HG03045 (cell line): ENCODE data around the gene PLAC8L1.

Experiments used
- ATAC-seq: cut with Tn5 transposase; IDR thresholded peaks from one replicate; pipeline ENCODE4 v1.9.1; 2021; ENCODE audit warnings: mild to moderate bottlenecking, moderate library complexity; ENCODE audit not compliant: unreplicated experiment

The PLAC8L1 gene

DNA sequence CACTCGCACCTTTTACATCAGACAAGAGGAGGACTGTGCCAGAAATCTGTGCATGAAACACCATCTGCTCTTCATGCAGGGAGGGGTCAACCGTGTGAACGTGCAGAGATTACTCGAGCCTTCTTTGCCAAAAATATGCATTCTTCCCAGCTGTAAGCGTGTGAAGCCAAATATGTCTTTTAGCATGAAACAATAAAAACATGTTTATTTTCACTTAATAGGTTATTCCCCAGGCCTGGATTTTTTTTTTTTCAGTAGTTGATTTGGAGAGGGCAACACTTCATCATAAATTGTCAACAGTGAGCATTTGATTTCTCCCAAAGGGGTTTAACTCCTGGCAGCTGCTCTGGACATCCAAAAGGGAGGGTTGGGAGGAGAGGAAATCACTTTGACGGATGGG lies 23.8 kb downstream of the PLAC8L1 start:
- ATAC-seq, result no peak

DNA sequence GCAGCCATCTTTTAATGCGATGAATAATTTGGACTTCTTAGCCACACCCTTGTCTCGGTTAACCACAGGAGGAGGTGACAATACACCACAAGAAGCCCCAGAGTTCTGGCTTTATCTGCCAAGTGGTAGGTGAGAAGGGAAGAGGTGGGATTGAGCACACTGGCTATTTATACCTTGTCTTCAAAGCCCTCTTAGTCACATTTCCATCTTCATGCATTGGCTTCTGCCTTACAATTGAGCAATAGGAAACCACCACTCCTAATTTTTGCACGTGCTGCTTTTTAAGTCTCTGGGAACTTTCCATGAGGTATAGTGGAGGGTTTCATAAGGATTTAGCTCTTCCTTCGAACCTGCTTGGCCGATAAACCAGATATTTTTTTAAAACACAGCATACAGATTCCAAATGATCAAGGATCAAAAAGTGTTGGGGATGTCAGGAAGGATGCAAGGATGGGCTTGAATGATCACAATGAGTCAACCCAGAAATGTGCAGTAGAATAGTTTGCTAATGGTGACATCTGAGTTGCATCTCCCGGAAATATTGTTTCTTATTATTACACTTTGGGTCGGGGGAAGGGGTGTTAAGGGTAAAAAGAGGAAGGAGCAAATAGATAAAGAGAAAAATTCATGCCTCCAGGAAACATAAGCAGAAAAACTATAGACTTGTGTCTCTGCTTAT lies 25.5 kb downstream of the PLAC8L1 start:
- ATAC-seq, result no peak

DNA sequence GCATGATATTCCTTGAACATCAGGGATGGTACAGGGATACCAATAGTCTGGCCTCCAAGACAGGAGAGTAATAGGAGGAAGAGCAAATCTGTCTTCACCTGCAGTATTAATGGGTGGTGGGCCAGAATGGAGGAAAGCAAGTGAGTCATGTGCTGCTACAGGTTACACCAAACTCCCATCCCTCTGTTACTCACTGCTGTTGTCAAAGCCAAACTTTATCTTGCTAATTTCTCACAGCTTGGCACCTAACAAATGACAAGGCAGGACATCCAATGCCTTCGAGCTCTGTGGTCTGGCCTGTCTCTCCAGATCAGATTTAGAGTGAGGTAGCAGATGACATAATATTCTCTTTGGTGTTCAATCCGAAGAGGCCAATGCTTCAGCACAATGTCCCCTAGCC lies 26.8 kb downstream of the PLAC8L1 start:
- no peak for ATAC-seq

DNA sequence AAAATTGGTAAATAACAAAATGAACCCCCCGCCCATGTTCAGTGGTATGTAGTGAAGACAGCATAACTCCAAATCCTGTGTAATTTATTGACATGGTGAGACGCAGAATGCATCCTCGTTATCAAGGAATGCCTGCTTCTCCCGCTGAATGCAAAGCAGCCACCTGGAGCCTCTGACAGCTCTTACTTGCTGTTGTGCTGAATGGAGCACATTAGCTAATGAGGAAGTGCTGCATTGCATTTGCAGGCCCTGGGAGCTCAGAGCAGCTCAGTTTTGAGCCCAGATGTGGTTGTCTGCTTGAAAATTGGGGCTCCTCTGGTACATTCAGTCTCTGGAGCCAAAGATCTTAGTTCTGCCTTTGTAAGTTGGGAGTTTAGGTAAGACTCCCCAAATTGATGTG lies 28.9 kb downstream of the PLAC8L1 start:
- ATAC-seq, result no peak

DNA sequence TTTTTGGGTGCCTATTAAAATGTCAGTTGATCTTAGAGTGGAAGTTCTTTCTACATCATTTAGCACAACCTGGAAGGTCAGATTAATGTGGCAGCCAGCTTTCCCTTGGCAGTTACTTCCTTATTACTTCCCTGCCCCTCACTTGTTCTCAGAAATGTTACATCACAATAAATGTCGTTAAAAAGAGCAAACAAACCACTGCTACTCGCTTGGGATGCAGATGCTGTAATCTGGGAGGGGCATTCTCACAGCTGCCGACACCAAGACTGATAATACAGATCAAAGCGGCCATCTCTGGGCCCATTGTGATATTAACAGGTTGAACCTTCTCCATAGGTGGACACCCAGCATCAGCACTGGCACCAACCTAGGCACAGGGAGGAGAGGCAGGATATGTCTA lies 29.3 kb downstream of the PLAC8L1 start:
- ATAC-seq, result no peak

DNA sequence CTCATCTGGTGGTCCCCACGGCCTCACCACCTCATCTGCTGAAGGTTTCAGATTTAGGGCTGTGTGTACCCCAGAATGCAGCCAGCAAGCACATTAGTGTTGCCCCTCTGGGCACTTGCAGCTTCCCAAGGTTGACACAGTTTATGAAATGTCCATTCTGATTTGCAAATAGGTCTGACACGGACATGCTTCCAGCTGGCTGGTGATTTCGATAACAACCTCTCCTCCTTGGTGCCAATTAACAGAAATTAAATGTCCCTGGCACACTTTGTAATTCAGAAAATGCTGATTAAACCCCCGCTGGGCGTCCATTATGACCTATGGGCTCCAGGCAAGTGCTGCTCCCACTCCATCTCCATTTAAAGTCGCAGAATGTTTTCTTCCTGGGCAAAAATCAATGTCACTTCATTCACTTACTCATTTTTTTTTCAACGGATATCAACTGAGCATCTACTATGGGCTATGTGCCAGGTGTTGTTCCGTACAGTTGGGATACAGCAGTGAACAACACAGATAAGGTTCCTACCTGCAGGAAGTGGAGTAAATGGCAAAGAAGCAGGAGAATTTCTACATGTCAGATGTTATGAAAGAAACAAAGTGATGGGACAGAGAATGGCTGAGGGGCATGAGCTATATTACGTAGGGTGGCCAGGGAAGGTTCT lies 32.0 kb downstream of the PLAC8L1 start:
- ATAC-seq, result no peak

DNA sequence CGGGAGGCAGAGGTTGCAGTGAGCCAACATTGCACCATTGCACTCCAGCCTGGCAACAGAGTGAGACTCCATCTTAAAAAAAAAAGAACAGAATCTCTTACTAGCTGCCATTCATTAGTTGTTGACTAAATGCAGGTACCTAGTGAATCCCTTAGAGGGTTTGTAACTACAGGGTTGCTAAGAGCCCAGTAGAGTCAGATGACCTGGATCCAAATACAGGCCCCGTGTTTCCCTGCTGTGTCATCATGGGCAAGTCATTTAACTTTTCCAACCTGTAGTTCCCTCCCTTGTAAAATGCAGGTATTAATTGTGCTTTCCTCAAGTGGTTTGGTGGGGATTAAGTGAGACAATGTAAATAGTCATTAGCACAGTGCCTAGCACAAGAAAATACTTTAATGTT lies 32.8 kb downstream of the PLAC8L1 start:
- ATAC-seq, result no peak

DNA sequence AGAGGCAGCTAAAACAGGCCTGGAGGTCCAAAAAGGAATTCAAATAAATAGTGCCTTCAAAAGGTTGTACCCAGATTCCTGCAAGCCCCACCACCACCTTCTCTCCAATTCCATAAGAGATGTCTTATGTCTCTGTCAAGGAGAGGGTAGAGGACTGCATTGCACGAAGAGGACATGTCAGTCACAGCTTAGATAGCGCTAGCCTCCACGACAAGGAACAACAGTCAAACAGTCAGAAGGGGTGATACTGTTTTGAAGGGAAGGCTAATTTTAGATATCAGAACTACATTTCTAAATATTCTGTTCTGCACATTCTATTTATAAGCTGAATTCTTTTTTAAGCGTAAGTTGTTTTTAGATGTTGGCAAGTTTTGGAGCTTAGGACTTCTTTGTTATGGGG lies 34.2 kb downstream of the PLAC8L1 start:
- no peak for ATAC-seq

DNA sequence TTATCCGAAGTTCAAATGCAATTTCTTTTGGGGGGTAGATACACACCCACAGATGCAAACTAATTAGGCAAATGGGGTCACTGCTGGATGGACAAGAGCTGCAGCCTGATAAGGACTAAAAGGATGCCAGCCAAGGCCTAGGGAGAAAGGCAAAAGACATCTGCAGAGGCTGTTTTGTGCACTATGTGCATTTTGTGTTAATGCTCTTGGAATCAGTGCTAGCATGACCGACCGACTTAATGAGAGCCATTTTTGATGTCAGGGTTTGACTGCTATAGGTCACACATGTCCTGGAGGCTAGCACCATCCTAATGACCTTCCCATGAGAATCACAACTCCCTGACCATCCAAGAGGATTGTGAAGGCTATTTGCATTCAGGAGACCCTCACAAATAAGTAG lies 34.6 kb downstream of the PLAC8L1 start:
- no peak for ATAC-seq

DNA sequence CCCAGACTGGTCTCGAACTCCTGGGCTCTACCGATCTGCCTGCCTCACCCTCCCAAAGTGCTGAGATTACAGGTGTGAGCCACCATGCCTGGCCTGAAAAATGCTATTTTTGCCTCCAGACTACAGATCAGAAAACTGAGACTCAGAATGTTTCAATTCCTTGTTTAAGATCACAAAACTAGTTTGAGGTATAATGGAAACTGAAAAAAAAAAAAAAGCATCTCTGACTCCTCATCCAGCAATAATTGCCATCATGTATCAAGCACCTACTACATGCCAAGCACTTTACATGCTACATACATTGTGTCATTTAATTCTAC lies 35.6 kb downstream of the PLAC8L1 start:
- peak; percentile 31 for ATAC-seq

DNA sequence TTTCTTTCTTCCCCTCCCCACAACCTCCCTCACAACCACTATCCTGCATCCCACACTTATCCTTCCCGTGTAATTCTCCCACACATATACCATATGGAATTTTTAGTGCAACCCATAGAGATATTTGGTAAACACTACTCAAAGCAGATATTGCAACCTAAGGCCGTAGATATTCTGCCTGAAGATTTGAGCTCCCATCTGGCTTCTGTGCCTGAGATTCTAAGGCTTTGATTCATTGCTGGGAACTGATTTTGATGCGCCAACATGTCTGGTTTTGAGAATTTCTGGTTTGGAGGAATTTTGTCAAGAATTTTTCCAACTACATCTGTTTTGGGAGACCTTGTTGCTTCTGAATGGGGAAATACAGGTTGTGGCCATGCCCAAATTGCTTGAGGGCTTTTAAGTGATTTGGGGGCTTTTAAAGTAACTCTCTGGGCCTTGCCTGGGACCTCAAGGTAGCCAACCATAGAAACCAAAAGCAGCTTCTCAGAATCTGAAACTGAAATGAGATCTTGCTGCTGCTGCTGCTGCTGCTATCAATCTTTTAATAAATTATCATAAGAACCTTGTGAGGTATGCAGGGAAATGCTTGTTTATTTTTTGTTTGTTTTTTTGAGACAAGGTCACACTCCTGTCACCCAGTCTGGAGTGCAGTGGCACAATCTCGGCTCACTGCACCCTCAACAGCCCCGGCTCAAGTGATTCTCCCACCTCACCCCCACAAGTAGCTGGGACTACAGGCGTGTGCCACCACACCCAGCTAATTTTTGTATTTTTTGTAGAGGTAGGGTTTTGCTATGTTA lies 36.2 kb downstream of the PLAC8L1 start:
- ATAC-seq, result peak; percentile 59

DNA sequence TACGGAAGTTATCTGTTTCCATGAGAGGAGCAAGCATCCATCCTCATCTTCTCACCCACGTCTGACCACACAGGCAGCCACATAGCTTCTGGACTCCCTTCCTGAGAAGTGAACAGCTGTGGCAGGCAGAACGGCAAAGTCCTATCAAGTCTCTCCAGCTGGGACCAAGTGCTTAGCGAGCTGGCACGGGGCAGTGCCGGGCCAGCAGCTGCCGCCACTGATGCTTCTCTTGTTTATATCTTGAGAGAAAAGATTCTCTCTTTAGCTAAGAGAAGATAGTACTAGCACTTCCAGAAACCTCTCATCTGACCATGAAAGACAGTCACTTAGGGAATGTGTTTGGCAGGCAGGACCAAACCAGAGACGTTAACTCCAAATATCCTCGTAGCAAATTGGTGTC lies 37.2 kb downstream of the PLAC8L1 start:
- ATAC-seq, result no peak

DNA sequence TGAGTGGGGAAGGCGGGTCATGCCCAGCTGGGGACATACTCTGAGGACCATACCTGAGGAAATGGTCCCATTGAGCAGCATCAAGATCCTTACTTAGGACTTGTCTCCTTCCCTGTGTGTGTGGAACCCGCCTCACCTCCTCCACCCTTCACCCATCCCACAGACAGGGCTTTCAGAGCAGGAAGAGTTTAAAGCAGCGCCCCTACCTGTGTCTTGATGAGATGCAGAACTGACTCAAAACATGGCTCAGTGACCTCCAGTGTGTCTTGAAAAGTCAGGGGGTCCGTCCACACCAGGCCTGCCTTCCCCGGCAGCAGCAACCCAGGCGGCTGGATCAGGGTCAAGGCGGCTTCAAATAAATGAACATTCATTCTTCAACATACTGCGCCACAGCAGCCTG lies 38.4 kb downstream of the PLAC8L1 start:
- ATAC-seq, result no peak

DNA sequence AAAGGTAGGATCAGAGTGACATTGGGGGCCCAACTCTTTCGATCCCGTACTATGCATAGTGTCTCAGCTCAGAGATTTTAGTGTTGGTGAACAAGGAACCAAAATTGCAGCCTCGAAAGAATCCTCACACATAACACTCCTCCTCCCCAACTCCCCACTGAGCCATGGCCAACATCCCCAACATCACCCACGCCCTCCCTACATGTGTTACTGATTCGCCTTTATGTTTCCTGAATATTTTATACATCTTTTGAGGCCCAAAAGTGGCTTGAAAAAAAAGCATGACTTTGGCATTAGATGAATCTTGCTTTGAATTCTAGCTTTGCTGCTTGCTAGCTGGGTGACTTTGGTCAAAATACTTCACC lies 45.2 kb downstream of the PLAC8L1 start:
- no peak for ATAC-seq

DNA sequence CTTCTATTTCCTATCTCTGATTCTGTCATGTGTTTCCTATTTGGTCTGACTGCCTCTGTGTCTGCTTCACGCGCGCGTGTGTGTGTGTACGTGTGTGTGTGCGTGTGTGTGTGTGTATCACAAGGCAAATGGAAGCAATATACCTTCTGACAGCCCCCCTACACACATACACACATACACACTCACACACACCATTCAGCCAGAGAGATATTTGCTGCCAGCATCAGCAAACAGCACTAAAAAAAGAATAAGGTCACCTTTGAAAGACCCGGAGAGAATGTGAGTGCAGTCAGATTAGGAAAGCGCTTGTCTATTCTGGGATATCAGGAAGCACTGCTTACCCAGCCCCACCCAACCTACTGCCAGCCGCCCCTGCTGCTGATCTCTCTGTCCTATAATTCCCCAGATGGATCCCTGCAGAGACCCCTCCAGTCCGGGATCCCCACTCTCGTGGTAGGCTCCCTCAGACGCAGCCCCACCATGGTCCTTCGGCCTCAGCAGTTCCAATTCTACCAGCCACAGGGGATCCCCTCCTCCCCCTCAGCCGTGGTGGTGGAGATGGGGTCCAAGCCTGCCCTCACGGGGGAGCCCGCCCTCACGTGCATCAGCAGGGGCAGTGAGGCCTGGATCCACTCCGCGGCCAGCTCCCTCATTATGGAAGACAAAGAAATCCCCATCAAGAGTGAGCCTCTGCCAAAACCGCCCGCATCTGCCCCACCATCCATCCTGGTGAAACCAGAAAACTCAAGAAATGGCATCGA lies 45.7 kb downstream of the PLAC8L1 start:
- ATAC-seq, result no peak

DNA sequence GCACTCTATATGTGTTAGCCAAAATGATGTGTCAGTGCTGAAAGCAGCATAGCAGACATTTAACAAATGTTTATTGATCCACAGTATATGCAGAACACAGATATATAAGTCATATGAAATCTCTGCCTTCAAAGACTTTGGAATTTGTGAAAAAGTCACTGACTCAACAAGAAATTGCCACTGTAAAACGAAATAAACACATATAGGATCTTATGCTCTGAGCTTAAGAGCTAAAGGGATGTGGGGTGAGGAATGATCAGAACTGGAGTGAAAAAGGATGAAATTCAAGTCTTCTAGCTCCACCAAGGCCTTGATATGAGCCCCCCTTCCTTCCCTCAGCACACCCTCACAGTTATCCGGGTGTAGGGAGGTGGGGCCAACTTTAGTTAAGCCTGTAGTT lies 49.9 kb downstream of the PLAC8L1 start:
- no peak for ATAC-seq

DNA sequence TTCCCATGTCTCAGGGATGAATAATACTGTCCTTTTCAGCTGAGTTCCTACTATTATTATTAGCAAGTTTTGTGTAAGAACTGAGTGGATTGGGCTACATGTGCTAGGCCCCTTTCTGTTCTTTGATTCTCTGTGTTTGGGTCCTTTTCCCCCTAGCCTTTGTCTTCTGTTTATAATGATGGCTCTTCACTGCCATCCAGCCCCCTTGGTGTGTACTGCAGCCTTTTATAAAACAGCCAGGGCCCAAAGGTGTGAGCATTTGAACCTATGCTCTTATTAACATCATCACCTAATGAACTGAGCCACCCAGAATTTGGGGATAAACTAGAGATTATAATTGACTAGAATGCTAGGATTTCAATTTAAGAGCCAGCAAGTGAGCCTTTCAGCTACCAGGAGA lies 52.6 kb downstream of the PLAC8L1 start:
- no peak for ATAC-seq

DNA sequence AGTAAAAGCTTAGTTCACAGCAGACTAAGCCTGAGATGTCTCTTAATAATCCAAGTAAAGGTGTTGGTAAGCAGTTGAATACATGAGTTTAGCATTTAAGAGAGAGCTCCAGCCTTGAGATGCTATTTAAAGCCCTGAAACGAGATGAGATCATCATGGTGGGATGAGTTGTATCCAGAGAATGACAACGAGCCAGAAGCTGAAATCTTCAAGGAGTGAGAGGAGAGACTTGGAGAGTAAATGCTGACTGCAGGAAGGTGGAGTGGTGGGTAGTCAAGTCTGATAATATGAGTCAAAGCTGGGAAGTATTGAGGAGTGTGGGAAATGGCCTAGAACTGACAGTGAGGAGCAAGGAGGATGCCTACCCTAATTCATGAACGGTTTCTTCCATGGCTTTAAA lies 53.7 kb downstream of the PLAC8L1 start:
- ATAC-seq, result no peak

DNA sequence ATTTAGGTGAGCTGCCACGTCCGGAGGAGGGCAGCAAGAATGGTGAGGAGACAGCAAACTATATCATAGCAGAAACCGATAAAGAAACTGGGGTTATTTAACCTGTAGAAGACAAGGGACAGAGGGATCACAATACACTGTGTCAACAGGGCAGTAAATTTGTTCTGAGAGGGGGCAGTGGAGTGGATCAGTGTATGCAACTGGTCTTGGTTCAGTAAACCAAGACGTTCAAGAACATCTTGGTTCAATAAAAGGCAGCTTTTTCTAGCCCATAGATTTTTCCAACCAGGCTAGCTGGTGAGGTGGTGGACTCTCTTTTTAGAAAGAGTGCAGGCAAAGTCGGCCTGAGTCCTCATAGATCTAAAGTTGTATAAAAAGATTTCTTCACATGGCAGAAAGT lies 55.3 kb downstream of the PLAC8L1 start:
- ATAC-seq, result no peak

DNA sequence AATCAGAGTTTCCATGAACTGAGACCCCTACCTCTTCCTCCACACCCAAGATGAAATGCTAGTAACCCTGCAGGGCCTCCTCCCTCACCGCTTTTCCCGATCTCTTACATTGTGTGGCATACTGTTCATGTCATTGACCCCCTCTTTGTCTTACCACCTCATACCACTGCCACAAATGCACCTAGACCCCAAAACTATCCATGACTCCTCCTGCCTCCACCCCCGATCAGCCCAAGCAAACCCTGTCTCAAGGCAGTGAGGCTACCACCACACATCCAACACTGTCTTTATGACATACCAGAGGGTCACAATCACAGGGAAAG lies 55.7 kb downstream of the PLAC8L1 start:
- no peak for ATAC-seq

DNA sequence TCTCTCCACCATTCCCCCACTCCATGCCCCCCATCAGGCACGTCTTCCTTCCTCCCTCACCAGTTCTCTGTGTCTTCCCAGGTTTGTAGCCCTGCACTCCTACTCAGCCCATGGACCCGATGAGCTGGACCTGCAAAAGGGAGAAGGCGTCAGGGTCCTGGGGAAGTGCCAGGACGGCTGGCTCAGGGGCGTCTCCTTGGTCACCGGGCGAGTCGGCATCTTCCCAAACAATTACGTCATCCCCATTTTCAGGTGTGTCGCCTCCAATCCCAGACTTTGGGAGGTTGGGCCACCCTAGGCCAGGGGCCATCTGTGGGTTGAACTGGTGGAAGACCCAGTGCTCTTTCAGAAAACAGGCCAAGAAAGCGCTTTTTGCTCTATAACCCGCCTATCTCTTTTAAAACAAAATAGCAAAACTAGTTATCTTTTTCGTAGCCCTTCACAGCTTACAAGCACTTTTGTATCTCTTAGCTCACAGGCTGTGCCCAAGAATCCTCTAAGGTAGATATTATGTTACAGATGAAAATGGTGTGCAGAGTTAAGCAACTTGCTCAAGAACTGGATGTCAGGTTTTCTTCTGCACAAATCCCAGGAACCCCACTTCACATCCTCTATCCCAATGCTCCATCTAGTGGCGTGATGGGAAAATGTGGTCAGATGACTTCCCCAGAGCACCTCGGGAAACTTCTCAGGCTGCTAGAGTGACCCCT lies 56.2 kb downstream of the PLAC8L1 start:
- no peak for ATAC-seq
